ENCODE measurements around the gene PYDC2.

PYDC2 gene

GRCh38 chr3:191424881-191425280, 36.1 kb upstream of the PYDC2 start:
- no peak for DNase-seq (ENCODE audit: extremely low read depth, low read depth)
- no peak for TF ChIP-seq CTCF (IDR thresholded peaks at IDR 0.05; ENCODE audit: low read depth, low read length, missing control alignments)
- no peak overlapping the region for H3K4me3 ChIP-seq (replicated peaks; ENCODE audit: low read depth, low read length)

- no peak overlapping the region for H3K4me3 ChIP-seq (replicated peaks; ENCODE audit: low read depth, low read length)
- no peak for DNase-seq (ENCODE audit: extremely low read depth, low read depth)
- TF ChIP-seq CTCF (IDR thresholded peaks at IDR 0.05; ENCODE audit: low read depth, low read length, missing control alignments) = no peak
Observed at GRCh38 chr3:191425322-191425734, 35.6 kb upstream of the PYDC2 start.

GRCh38 chr3:191426311-191426710, 34.7 kb upstream of the PYDC2 start:
- no peak overlapping the region for H3K4me3 ChIP-seq (replicated peaks; ENCODE audit: low read depth, low read length)

GRCh38 chr3:191428177-191428576, 32.8 kb upstream of the PYDC2 start:
- no peak overlapping the region for H3K4me3 ChIP-seq (replicated peaks; ENCODE audit: low read depth, low read length)
- no peak for TF ChIP-seq CTCF (IDR thresholded peaks at IDR 0.05; ENCODE audit: low read depth, low read length, missing control alignments)
- DNase-seq (ENCODE audit: extremely low read depth, low read depth) = no peak

More at GRCh38 chr3:191426311-191426710, 34.7 kb upstream of the PYDC2 start:
- DNase-seq (ENCODE audit: extremely low read depth, low read depth) = no peak
- TF ChIP-seq CTCF (IDR thresholded peaks at IDR 0.05; ENCODE audit: low read depth, low read length, missing control alignments) = no peak

- DNase-seq (ENCODE audit: extremely low read depth, low read depth) = no peak
- no peak overlapping the region for H3K4me3 ChIP-seq (replicated peaks; ENCODE audit: low read depth, low read length)
- no peak for TF ChIP-seq CTCF (IDR thresholded peaks at IDR 0.05; ENCODE audit: low read depth, low read length, missing control alignments)
Observed at GRCh38 chr3:191430103-191430502, 30.9 kb upstream of the PYDC2 start.

GRCh38 chr3:191431160-191431822, 29.7 kb upstream of the PYDC2 start:
- no peak overlapping the region for H3K4me3 ChIP-seq (replicated peaks; ENCODE audit: low read depth, low read length)
- no peak for TF ChIP-seq CTCF (IDR thresholded peaks at IDR 0.05; ENCODE audit: low read depth, low read length, missing control alignments)
- DNase-seq (ENCODE audit: extremely low read depth, low read depth) = no peak

- TF ChIP-seq CTCF (IDR thresholded peaks at IDR 0.05; ENCODE audit: low read depth, low read length, missing control alignments) = no peak
- no peak for DNase-seq (ENCODE audit: extremely low read depth, low read depth)
Observed at GRCh38 chr3:191432162-191432561, 28.8 kb upstream of the PYDC2 start.

More at GRCh38 chr3:191432162-191432561, 28.8 kb upstream of the PYDC2 start:
- no peak overlapping the region for H3K4me3 ChIP-seq (replicated peaks; ENCODE audit: low read depth, low read length)

All from HFF-Myc (cell line).